SIG-M5 treated with dmso at 0.1 percent for 504 hours (cell line): Measurements from ENCODE around the gene TPTE2.
"Not testable (repeated sequence)": the region's sequence is repeated elsewhere in the genome, so short reads cannot be mapped to it uniquely, and the experiment has no call there.

Source experiments
- DNase-seq: peaks from one replicate; lab custom pipeline; 2025; ENCODE audit not compliant: unreplicated experiment; lab: John Stamatoyannopoulos, UW

Gene TPTE2

DNA sequence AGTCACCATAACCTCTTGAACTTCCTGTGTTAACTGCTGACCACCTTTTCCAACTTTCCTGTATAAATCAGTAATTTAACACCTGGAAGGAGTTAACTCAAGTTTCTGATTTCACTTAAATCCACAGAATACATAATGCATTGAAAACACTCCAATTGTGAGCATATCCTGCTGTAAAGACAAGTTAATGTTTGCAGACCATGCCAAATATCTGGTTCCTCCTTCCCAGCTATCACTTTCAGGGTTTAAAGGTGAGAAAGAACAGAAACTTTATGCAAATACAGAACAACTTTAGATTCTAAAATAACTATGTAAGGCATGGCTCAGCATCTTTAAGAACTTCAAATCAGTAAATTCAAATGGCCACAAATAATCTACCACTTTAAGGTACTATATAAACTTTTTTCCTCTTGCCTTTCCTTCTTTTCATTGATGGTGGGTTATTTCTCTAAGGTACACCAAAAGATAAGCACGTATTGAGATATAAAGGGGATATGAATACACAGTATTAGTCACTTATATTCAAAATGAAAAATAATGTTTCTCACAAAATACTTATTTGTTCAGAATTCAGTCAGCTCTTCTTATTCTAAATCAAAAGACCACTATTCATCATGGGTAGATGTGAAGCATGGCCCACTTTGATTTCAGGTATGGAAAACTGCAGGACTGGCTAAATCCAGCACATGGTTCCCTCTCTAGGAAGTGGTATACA is 6.6 kb upstream of the TPTE2 start:
- DNase-seq: no peak

DNA sequence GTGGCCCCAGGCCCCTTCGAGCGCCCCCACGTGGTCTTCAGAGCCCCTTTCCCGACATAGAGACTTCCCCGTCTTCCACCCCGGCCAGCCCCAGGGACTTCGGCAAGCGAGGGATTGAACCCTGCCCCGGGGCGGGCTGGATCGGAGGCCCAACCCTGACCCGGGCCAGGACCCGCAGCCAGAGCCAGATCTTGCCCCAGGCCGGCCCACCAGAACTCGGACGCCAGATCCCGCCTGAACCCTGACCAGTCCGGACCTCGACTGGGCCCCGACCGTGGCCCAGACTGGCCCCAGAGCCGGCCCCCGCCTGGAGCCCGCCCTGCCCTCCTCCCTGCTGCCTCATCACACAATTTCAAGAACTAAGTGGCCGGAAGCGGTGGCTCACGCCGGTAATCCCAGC is 253 bp upstream of the TPTE2 start:
- DNase-seq: no peak

GRCh38 chr13:19560672-19561071 is 660 bp downstream of the TPTE2 start:
- not testable (repeated sequence) for DNase-seq

- not testable (repeated sequence) for DNase-seq
These were observed 1.6 kb downstream of the TPTE2 start for GRCh38 chr13:19559739-19560138.

DNA sequence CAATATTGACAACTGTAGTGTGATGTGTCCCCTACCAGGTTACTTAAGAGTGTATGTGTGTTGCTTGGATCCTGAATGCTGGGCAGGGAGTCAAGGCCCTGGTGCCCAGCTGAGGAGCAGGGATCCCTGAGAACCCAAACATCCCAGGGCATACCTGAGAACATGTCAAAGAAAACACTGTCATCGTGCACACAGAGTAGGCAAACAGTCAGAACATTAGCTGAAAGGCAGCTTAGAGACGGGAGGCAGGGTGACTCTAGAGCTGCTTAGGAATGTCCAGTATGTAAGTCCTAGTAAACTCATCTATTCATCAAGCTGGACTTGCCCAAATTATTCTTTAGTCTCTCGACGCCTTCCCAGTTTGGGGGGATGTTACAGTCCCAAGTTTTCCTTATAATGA is 4.0 kb downstream of the TPTE2 start:
- DNase-seq: not testable (repeated sequence)

DNA sequence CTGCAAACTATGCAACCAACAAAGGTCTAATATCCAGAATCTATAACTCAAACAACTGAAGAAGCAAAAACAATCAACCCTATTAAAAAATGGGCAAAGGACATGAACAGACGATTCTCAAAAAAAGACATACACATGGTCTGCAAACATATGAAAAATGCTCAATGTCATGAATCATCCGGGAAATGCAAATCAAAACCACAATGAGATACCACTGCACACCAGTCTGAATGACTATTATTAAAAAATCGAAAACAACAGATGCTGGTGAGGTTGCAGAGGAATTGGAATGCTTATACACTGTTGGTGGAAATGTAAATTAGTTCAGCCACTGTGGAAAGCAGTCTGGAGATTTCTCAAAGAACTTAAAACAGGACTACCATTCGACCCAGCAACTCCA is 12.1 kb downstream of the TPTE2 start:
- not testable (repeated sequence) for DNase-seq

- DNase-seq: not testable (repeated sequence)
These were observed 35.7 kb downstream of the TPTE2 start for GRCh38 chr13:19525634-19526033.

DNA sequence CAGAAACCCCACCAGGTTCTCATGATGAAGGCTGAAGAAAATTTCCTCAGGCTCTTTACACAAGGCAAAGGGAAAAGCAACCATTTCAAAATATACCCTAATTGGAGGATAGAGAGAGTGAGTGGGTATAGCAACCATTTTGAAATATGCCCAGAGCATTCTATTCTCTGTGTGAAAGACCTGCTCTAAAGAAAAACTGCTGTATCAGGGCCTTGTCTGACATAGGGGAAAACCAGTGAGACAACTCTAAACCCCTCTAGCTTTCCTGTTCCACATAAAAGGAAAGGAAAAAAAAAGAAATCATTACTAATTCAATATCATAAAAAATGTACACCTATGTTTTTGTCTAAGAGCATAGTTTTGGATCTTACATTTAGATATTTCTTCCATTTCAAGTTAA is 42.3 kb downstream of the TPTE2 start:
- no peak for DNase-seq

DNA sequence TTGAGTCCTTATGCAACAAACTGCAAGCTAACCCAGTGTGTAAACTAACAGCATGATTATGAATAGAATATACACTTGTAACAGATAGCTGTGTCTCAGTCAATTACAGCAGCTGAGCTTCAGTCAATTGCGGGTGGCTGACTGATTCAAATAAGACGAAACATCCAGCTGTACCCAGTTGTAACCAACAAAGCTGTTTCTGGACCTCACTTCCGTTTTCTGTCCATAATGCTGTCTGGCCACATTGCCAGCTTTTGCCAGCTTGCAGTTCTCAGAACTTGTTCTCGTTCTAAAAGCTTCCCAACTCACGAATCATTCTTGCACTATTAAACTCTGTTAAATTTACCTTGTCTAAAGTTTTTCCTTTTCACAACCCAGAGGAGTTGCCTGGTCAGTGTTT is 53.7 kb downstream of the TPTE2 start:
- not testable (repeated sequence) for DNase-seq

GRCh38 chr13:19460126-19460525 is 101.2 kb downstream of the TPTE2 start:
- not testable (repeated sequence) for DNase-seq

DNA sequence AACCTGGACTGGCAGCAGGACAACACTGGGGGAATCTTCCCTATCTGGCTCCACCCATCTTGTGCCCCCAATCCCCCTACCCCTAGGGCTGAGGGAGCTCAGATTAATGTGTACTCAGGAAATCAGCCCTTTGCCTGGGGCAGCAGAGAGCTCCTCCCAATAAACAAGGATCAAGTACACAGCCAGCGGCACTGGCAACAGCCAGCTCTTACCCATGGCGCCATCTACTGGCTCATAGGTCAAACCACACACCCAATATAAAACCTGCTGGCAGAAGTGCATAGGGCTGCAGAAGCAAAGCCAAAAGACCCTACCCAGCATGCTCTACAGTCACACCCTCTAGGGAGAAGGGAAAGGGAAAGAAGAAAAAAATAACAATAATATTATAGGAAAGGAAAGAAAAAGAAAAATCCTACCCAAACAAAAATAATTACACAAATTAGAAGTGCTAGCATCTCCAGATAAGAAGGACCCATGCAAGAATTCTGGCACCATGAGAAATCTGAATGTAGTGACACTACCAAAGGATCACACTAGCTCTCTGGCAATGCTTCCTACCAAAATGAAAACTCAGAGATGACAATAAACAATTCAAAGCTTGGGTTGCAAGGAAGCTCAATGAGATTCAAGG is 122.2 kb downstream of the TPTE2 start:
- peak; percentile 45 for DNase-seq

DNA sequence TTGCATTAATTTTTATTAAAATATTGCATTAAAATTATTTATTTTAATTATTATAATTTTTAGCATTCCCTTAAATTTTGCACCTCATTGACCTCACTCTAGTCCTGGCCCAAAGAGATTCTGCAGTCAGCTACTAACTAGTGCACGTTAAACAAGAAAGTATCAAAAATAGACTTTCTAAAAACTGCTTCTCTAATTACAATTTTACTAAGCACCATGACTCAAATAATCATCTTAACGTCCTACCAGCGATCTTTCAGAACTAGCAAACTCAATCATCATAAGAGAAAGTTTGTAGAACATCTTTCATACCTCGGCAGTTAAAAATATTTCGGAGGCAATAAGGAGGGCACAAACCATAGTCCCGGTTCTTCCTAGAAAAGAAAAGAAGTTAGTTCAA is 123.6 kb downstream of the TPTE2 start:
- not testable (repeated sequence) for DNase-seq

DNA sequence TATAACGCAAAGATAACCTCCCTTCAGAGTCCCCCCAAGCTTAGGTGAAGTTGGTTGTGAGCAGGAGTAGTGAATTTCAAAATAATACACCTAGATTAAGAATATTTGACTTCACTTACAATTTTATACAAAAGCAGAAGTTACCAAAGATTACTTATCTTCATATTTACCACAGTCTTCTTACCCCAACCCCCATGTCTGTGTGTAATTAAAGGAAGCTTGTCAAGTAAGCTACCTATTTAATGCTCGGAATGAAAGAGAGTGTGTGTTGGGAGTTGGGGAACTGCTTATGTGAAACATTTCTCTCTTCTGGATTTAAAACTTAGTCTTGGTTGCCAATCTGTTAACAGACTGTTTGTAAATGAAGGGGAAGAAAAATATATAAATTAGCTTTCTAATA is 139.1 kb downstream of the TPTE2 start:
- not testable (repeated sequence) for DNase-seq

- not testable (repeated sequence) for DNase-seq
These were observed 148.8 kb downstream of the TPTE2 start for GRCh38 chr13:19412494-19412893.

DNA sequence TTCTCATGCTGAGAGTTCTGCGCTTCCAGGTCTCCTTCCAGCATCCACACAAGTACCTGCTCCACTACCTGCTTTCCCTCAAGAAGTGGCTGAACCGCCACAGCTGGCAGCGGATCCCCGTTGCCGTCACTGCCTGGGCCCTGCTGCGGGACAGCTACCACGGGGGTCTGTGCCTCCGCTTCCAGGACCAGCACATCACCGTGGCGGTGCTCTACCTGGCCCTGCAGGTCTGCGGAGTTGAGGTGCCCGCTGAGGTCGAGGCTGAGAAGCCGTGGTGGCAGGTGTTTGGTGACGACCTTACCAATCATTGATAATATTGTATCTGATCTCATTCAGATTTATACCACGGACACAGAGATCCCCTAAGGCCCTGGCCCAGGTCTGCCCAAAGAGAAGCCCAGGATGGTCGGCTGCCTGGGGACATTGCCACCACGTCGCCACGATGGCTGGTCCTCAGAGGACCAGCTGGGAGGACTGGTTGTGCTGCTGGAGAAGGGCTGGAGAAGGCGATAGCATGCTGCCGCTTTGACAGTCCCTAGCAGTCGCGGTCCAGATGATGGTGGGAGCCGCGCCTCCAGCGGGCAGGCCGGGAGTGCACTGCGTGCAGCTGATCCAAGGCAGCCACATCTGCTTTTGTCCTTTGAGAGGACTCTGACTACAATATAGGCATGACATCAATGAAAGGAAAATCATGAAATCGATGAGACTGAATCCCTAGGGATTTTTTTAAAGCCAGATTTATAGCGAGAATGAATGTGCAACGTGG is 178.4 kb downstream of the TPTE2 start:
- not testable (repeated sequence) for DNase-seq

DNA sequence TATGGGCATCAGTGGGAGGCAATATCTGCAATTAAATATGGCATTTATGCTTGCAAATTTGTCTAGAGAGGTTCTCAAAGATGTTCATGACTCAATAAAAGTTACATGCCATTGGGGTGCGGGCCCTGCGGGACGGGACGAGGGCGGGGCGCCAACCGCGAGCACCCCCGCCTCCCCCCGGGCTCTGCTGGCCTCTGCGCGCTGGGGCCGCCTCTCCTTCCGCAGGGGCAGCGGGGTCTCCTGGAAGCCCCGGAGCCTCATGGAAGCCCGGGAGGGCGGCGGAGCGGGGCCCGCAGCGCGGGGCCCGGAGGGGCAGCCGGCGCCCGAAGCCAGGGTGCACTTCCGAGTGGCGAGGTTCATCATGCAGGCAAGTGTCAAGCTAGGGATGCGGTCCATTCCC is 179.2 kb downstream of the TPTE2 start:
- DNase-seq: no peak
